Activated CD4-positive, alpha-beta T cell treated with anti-CD3 and anti-CD28 coated beads, Interleukin-2, amount 10 ng/mL, durations not matched to agents 7 days and 5 days (primary cell): Measurements from ENCODE around the gene MTLN. TPM values are rescaled to one million over a fixed set of nuclear protein-coding genes. Genes with fewer than 3 reads are reported as not detected.
"Not testable (repeated sequence)": the region's sequence is repeated elsewhere in the genome, so short reads cannot be mapped to it uniquely, and the experiment has no call there.

ENCODE experiments used
- CTCF ChIA-PET: fragments of 350-600 bp; sonication (Branson Sonifier 250); formaldehyde crosslinking; loops from one replicate; lab custom pipeline; 2021; ENCODE audit warnings: antibody characterized with exemption; lab: Charles Lee
- POLR2A ChIA-PET: fragments of 350-600 bp; sonication (Branson Sonifier 250); formaldehyde crosslinking; loops from one replicate; lab custom pipeline; 2021; ENCODE audit warnings: antibody characterized with exemption; lab: Charles Lee
- DNase-seq: peaks from one replicate; pipeline ENCODE4 v3.0.0-alpha.2; 2020
- H3K27ac Mint-ChIP-seq: one replicate; pipeline ENCODE4 v1.8.0; 2021; ENCODE audit warnings: mild to moderate bottlenecking, moderate library complexity, mixed read lengths
- H3K27me3 Mint-ChIP-seq: one replicate; pipeline ENCODE4 v1.8.0; 2021; ENCODE audit warnings: mixed read lengths
- H3K36me3 Mint-ChIP-seq: one replicate; pipeline ENCODE4 v1.8.0; 2021; ENCODE audit warnings: low read depth, mixed read lengths
- H3K4me1 Mint-ChIP-seq: one replicate; pipeline ENCODE4 v1.8.0; 2021; ENCODE audit warnings: mixed read lengths
- H3K4me3 Mint-ChIP-seq: one replicate; pipeline ENCODE4 v1.8.0; 2021; ENCODE audit warnings: mild to moderate bottlenecking, moderate library complexity, mixed read lengths
- H3K9me3 Mint-ChIP-seq: one replicate; pipeline ENCODE4 v1.8.0; 2021; ENCODE audit warnings: mixed read lengths
- total RNA-seq, 2 experiments: library from RNA; stranded (reverse); gene quantifications; one replicate each; pipeline ENCODE4 v1.2.3, GENCODE V29; 2021

Gene MTLN
- total RNA-seq, 2 experiments from 2014 or later: 32.2 to 35.2 TPM

GRCh38 chr2:110216803-110217202 lies 4.5 kb upstream of the MTLN start:
- POLR2A ChIA-PET: no interaction called here
- no peak overlapping the region for H3K27ac Mint-ChIP-seq
- no peak overlapping the region for H3K4me3 Mint-ChIP-seq
- DNase-seq: no peak
- peaks cover 53% of the 10 kb centered on the region for H3K27me3 Mint-ChIP-seq
- H3K4me1 Mint-ChIP-seq: peaks cover 4% of the 10 kb centered on the region
- peaks cover 3% of the 10 kb centered on the region for H3K9me3 Mint-ChIP-seq
- CTCF ChIA-PET: no interaction called here
- H3K36me3 Mint-ChIP-seq: peaks cover 4% of the 10 kb centered on the region

DNA sequence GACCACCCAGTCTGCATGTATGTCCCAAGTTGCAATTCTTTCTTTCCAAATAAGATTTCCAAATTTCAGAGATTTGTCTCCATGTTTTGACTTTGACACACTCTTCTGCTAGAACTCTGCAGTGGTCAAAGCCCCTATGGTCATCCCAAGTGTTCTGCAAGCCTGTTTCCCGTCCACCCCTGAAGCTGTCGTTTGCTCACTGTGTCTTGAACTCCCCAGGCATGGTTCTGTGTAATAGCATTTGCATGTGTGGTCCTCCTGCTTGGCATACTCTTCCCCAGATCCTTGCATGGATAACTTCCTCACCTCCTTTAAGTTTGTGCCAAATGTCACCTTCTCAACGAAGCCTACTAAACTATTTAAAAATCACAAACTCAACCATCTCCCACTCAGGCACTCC lies 3.9 kb upstream of the MTLN start:
- Mint-ChIP-seq H3K4me1 (peaks cover 8% of the 10 kb centered on the region), H3K27me3 (peaks cover 49% of the 10 kb centered on the region), H3K4me3 (no peak overlapping the region), H3K27ac (no peak overlapping the region), H3K9me3 (peaks cover 3% of the 10 kb centered on the region), H3K36me3 (peaks cover 8% of the 10 kb centered on the region)
- POLR2A ChIA-PET: no interaction called here
- no peak for DNase-seq
- CTCF ChIA-PET: no interaction called here

- Mint-ChIP-seq H3K27ac (no peak overlapping the region), H3K9me3 (peaks cover 3% of the 10 kb centered on the region), H3K36me3 (peaks cover 8% of the 10 kb centered on the region), H3K27me3 (peaks cover 46% of the 10 kb centered on the region), H3K4me1 (peaks cover 11% of the 10 kb centered on the region), H3K4me3 (no peak overlapping the region)
- CTCF ChIA-PET: no interaction called here
- no peak for DNase-seq
- POLR2A ChIA-PET: no interaction called here
These were observed 3.3 kb upstream of the MTLN start for GRCh38 chr2:110215566-110216158.

DNA sequence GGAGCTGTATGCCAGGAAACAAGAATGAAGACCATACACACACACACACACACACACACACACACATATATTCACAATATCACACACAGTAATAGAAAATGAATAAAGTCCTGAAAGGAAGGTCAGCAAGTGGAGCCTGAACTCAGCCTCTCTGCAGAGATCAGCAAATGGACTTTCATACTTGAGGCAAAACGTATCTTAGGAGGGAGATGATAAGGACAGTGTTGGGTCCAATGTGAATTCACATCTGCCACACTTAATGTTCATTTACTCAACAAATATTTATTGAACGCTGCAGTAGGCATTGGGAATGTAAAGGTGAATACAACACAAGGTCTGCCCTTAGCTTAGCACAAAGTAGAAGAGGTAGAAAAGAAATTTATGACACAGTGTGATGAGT lies 2.7 kb upstream of the MTLN start:
- no peak overlapping the region for H3K4me3 Mint-ChIP-seq

DNA sequence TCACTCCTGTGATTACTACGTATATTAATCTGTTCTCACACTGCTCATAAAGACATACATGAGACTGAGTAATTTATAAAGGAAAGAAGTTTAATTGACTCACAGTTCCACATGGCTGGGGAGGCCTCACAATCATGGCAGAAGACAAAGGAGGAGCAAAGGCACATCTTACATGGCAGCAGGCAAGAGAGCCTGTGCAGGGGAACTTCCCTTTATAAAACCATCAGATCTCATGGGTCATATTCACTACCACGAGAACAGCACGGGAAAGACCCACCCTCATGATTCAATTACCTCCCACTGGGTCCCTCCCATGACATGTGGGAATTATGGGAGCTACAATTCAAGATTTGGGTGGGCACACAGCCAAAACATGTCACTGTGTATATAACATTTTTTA lies 1.2 kb upstream of the MTLN start:
- H3K9me3 Mint-ChIP-seq, POLR2A ChIA-PET, H3K4me3 Mint-ChIP-seq, DNase-seq, H3K27ac Mint-ChIP-seq: not testable (repeated sequence)
- Mint-ChIP-seq H3K36me3 (peaks cover 21% of the 10 kb centered on the region), H3K4me1 (peaks cover 16% of the 10 kb centered on the region), H3K27me3 (peaks cover 38% of the 10 kb centered on the region)
- CTCF ChIA-PET: interaction anchor here (1.2 kb wide), 1 partner anchor 89 kb away, joined by 3 read pairs; no protein-coding TSS in a partner anchor

More for the DNA sequence above, 2.7 kb upstream of the MTLN start:
- DNase-seq: no peak
- Mint-ChIP-seq H3K36me3 (peaks cover 10% of the 10 kb centered on the region), H3K4me1 (peaks cover 11% of the 10 kb centered on the region), H3K27me3 (peaks cover 43% of the 10 kb centered on the region), H3K9me3 (peaks cover 3% of the 10 kb centered on the region), H3K27ac (no peak overlapping the region)
- CTCF ChIA-PET: no interaction called here
- POLR2A ChIA-PET: no interaction called here

DNA sequence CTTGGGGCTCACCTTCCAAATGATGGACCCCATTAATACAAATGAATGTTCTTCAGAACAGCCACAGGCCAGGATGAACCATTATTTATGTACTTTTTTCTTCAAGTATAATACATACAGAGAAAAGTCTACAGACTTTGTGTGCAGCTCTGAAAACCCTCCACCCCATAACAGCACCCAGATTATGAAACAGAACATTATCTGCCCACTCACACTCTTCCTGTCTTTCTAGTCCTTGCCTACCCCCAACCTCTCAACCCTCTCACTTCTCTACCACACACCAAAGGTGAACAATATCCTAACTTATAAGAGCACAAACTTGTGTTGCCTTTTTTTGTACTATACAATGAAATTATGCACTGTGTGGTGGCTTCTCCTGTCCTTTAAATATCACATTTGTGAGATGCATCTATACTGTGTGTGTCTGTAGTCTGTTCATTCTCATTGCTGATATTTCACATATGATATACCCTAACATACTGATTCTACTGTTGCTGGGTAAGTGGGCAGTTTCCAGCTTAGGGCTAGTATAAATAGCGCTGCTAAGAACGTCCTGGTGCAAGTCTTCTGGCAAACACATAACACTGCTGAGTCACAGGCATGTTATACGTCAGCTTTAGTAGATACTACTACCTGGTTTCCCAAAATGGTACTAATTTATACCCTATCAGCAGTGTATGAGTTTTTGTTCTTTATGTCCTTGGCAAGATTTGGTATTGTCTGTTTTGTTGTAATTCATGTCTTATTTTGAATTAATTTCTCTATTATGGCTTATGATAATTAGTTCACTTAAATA lies 6.5 kb downstream of the MTLN start:
- POLR2A ChIA-PET: no interaction called here
- CTCF ChIA-PET: no interaction called here

DNA sequence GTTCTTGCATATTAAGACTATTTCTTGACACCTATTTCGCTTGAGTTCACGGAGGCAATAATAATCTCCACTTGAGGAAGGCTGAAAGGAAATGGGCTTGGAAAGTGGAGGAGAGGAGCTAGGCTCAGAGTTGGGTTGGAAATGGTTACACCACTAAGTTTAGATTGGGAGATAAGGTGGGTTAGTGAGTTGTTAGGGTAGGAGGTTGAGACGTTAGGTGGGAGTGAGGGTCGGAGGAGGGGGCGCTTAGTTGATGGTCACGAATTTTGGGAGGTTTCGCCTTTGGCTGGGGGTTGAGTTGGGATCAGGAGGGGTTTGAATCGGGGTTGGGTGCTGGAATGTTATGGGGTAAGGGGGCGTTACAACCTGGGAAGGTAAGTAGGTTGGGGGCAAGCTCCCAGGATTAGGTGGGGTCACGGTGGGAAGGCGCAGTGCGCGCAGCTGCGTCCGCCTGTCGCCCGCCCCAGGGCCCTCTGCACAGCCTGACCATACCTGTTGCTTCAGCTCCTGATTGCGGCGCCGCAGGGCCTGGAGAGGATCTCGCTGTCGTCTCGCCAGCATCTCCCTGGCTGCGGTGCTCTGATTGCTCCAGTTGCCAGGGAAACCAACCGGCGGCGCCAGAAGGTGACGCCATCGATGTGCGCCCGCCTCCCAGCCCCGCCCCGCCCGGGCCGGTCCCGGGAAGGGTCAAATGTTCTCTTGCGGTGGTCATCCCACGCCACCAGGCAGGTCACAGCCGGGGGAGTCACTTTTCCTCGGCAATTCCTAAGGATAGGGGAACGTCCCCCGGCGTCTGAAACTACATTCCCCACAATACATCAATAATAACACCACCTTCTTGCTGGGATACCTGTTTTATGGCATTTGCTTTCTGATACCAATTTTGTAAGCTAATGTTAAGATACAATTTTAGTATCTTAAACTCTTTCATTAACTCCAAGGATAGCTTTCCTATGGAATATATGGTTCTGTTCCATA lies 7.7 kb downstream of the MTLN start, which contains the start of gene NPHP1:
Gene NPHP1 (minus strand): TSS at position 606 of the 978 bp plus-strand sequence. CDS start 45 bp downstream, at position 561.
- Mint-ChIP-seq H3K27me3 (peaks cover 4% of the 10 kb centered on the region), H3K4me1 (peaks cover 28% of the 10 kb centered on the region), H3K36me3 (peaks cover 12% of the 10 kb centered on the region), H3K27ac (peak within 1 kb of the TSS; percentile 85), H3K4me3 (peak within 1 kb of the TSS; percentile 79), H3K9me3 (no peaks in the 10 kb centered on the region)
- ChIA-PET CTCF (no interaction called here), POLR2A (no interaction called here)
- peak; percentile 85 for DNase-seq

More for the DNA sequence above, 6.5 kb downstream of the MTLN start:
- H3K4me3 Mint-ChIP-seq: peak overlapping the region; percentile 79
- H3K9me3 Mint-ChIP-seq: no peaks in the 10 kb centered on the region
- peaks cover 17% of the 10 kb centered on the region for H3K36me3 Mint-ChIP-seq
- DNase-seq: no peak
- peaks cover 4% of the 10 kb centered on the region for H3K27me3 Mint-ChIP-seq
- H3K27ac Mint-ChIP-seq: peak overlapping the region; percentile 85
- H3K4me1 Mint-ChIP-seq: peaks cover 30% of the 10 kb centered on the region

- H3K4me3 Mint-ChIP-seq: no peak overlapping the region
- H3K36me3 Mint-ChIP-seq: no peaks in the 10 kb centered on the region
These were observed 14.3 kb downstream of the MTLN start for GRCh38 chr2:110198016-110198415.

GRCh38 chr2:110197452-110197851 lies 14.9 kb downstream of the MTLN start:
- no peak for DNase-seq
- CTCF ChIA-PET: no interaction called here
- no peaks in the 10 kb centered on the region for H3K4me1 Mint-ChIP-seq
- H3K27me3 Mint-ChIP-seq: peaks cover 5% of the 10 kb centered on the region
- no peaks in the 10 kb centered on the region for H3K9me3 Mint-ChIP-seq
- no peak overlapping the region for H3K27ac Mint-ChIP-seq
- H3K4me3 Mint-ChIP-seq: no peak overlapping the region
- no peaks in the 10 kb centered on the region for H3K36me3 Mint-ChIP-seq
- POLR2A ChIA-PET: no interaction called here

More at GRCh38 chr2:110198016-110198415, 14.3 kb downstream of the MTLN start:
- POLR2A ChIA-PET: no interaction called here
- no peaks in the 10 kb centered on the region for H3K9me3 Mint-ChIP-seq
- H3K27ac Mint-ChIP-seq: no peak overlapping the region
- peaks cover 8% of the 10 kb centered on the region for H3K27me3 Mint-ChIP-seq
- H3K4me1 Mint-ChIP-seq: no peaks in the 10 kb centered on the region
- CTCF ChIA-PET: no interaction called here
- DNase-seq: no peak

DNA sequence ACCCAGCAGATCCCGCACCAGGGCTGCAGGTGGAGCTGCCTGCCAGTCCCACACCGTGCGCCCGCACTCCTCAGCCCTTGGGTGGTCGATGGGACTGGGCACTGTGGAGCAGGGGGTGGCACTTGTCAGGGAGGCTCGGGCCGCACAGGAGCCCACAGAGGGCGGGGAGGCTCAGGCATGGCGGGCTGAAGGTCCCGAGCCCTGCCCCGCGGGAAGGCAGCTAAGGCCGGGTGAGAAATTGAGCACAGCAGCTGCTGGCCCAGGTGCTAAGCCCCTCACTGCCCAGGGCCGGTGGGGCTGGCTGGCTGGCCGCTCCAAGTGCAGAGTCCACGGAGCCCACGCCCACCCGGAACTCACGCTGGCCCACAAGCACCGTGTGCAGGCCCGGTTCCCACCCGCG lies 22.2 kb downstream of the MTLN start:
- DNase-seq, H3K9me3 Mint-ChIP-seq, H3K4me3 Mint-ChIP-seq, H3K27ac Mint-ChIP-seq, CTCF ChIA-PET, H3K4me1 Mint-ChIP-seq, POLR2A ChIA-PET, H3K36me3 Mint-ChIP-seq: not testable (repeated sequence)
- peaks cover 18% of the 10 kb centered on the region for H3K27me3 Mint-ChIP-seq

DNA sequence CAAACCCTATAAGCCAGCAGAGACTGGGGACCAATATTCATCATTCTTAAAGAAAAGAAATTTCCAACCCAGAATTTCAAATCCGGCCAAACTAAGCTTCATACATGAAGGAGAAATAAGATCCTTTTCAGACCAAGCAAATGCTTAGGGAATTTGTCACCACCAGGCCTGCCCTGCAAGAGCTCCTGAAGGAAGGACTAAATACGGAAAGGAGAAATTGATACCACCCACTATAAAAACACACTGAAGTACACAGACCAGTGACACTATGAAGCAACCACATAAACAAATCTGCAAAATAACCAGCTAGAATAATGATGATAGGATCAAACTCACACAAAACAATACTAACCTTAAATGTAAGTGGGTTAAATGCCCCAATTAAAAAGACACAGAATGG lies 29.9 kb downstream of the MTLN start:
- Mint-ChIP-seq H3K4me1 (no peaks in the 10 kb centered on the region), H3K27me3 (peaks cover 21% of the 10 kb centered on the region), H3K4me3 (no peak overlapping the region), H3K9me3 (peaks cover 13% of the 10 kb centered on the region), H3K36me3 (no peaks in the 10 kb centered on the region), H3K27ac (no peak overlapping the region)
- no peak for DNase-seq
- ChIA-PET POLR2A (no interaction called here), CTCF (interaction anchor here (0.6 kb wide), 1 partner anchor 548 kb away, joined by 4 read pairs; no protein-coding TSS in a partner anchor)

- DNase-seq: no peak
- no peak overlapping the region for H3K4me3 Mint-ChIP-seq
- peaks cover 16% of the 10 kb centered on the region for H3K27me3 Mint-ChIP-seq
- H3K9me3 Mint-ChIP-seq: peaks cover 13% of the 10 kb centered on the region
- H3K4me1 Mint-ChIP-seq: no peaks in the 10 kb centered on the region
- CTCF ChIA-PET: interaction anchor here (0.8 kb wide), 1 partner anchor 10 kb away, joined by 4 read pairs; no protein-coding TSS in a partner anchor
- POLR2A ChIA-PET: no interaction called here
- H3K36me3 Mint-ChIP-seq: no peaks in the 10 kb centered on the region
- no peak overlapping the region for H3K27ac Mint-ChIP-seq
These were observed 32.3 kb downstream of the MTLN start for GRCh38 chr2:110180036-110180435.
